Ammon's horn (tissue), 1 donor: ENCODE results near the gene CMC1.
"Not testable (repeated sequence)": the region's sequence is repeated elsewhere in the genome, so short reads cannot be mapped to it uniquely, and the experiment has no call there.

Experiments used
- DNase-seq: peaks from one replicate; pipeline ENCODE4 v3.0.0-alpha.2; 2016; ENCODE audit warnings: low spot score

Gene CMC1

DNA sequence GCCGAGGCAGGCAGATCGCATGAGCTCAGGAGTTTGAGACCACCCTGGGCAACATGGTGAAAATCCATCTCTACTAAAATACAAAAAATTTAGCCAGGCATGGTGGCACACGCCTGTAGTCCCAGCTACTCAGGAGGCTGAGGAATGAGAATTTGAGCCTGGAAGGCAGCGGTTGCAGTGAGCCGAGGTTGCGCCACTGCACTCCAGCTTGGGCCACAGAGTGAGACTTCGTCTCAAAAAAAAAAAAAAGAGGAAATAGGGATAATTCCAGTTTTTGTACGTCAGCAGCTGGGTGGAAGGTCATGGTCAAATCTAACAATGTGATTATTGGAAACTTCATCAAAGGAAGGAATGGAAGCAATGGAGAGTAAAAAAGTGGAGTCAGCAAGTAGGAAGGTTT, 3.1 kb downstream of the CMC1 start:
- DNase-seq = no peak

- DNase-seq = no peak
These were observed 5.9 kb downstream of the CMC1 start for GRCh38 chr3:28247286-28247685.

- no peak for DNase-seq
These were observed 9.6 kb downstream of the CMC1 start for GRCh38 chr3:28250999-28251398.

GRCh38 chr3:28252001-28252431, 10.6 kb downstream of the CMC1 start:
- no peak for DNase-seq

DNA sequence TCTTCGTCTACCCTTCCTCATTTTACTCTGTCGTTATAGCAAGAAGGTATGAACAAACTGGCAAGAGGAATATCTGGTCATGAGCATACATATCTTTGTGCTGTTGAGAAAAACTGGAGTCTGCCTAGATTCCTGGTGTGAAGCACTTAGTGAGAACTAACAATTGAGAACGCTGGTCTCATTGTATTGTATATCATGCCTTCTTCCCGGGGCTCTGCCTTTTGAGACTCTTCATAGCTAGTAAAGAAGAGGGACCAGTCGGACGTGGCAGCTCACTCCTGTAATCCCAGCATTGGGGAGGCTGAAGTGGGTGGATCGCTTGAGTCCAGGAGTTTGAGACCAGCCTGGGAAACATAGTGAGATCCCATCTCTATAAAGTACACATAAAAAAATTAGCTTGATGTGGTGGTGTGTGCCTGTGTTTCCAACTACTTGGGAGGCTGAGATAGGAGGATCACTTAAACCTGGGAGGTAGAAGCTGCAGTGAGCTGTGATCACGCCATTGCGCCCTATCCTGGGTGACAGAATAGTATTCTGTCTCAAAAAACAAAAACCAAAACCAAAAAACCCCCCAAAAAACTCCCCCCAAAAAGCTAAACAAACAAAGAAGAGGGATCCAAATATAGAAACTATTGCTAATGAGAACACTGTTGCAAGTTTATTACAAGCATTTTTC, 11.8 kb downstream of the CMC1 start:
- no peak for DNase-seq

DNA sequence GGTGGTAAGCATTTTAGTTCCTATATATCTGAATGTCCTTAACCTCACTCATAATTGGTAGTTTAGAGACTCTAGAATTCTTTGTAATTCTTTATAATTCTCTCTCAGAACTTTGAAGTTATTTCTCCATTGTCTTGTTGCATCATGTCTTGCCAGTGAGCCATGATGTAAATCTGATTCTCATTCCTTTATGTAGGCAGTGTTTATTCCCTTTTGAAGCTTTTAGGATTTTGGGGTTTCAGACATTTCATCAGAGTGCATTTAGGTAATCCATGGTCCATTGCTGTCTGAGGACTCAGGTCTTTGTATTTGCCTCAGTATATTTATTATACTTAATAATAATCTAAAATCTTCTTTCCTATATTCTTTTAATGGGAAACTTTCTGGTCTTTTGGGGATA, 20.6 kb downstream of the CMC1 start:
- no peak for DNase-seq

- no peak for DNase-seq
These were observed 24.2 kb downstream of the CMC1 start for GRCh38 chr3:28265641-28266040.

- DNase-seq = peak; percentile 8
These were observed 26.8 kb downstream of the CMC1 start for GRCh38 chr3:28267984-28268849.

DNA sequence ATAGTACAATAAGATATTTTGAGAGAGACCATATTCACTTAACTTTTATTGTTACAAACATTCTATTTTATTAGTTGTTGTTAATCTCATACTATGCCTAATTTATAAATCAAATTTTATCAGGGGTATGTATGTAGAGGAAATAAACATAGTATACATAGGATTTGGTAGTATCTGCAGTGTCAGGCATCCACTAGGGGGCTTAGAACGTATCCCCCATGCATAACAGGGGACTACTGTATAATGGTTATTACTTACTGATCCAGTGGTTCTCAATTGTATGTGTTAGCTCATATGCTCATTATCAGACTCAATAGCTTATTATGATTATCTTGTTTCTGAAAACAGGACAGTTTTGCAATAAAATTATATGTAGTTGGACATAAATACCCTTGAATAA, 27.6 kb downstream of the CMC1 start:
- DNase-seq = no peak

DNA sequence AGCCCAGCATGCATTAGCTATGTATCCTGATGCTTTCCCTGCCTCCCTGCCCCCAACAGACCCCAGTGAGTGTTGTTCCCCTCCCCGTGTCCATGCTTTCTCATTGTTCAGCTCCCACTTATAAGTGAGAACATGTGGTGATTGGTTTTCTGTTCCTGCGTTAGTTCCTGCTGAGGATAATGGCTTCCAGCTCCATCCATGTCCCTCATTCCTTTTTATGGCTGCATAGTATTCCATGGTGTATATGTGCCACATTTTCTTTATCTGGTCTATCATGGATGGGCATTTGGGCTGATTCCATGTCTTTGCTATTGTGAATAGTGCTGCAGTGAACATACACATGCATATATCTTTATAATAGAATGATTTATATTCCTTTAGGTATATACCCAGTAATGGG, 28.5 kb downstream of the CMC1 start:
- DNase-seq = not testable (repeated sequence)

- DNase-seq = no peak
These were observed 32.4 kb downstream of the CMC1 start for GRCh38 chr3:28273837-28274236.

DNA sequence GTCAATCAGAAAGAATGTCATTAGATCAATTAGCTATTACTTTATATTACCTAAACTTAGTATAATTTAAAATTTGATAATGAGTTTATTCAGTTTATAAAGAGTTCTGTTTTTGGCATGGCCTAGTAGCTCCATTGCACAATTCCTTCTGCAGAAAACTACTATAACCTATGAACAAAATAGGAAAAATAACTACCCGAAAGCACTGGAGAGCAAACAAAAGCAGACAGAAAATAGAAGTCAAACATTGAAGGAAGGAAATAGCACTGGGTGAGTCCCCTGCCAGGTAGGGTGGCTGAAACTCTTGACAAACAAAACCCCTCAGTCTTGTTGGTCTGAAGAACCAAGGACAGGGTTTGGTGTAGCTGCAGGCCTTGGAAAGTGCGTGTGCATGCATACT, 37.5 kb downstream of the CMC1 start:
- no peak for DNase-seq

GRCh38 chr3:28279770-28280169, 38.4 kb downstream of the CMC1 start:
- no peak for DNase-seq

- no peak for DNase-seq
These were observed 39.4 kb downstream of the CMC1 start for GRCh38 chr3:28280781-28281180.

GRCh38 chr3:28286595-28286994, 45.2 kb downstream of the CMC1 start:
- DNase-seq = peak; percentile 32

GRCh38 chr3:28287046-28287445, 45.6 kb downstream of the CMC1 start:
- DNase-seq = no peak

- no peak for DNase-seq
These were observed 49.5 kb downstream of the CMC1 start for GRCh38 chr3:28290863-28291300.

DNA sequence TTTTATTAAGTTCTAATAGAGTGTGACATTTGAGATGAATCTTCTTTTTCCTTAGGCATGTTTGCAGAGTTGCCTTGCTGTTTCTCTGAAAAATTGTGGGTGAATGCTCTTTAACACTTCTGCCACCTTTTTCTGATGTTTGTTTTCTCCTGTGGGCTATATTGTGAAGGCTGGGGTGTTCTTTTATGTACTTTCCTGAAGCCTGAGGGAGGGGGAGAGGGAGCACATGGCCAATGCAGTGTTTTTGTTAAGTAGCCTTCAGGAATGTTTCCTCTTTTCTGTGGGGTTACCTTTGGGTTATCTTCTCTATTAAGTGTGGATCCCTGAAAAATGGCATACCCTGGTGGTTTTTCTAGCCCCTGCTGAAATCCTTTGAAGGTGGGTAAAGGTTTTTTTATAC, 50.2 kb downstream of the CMC1 start:
- no peak for DNase-seq

DNA sequence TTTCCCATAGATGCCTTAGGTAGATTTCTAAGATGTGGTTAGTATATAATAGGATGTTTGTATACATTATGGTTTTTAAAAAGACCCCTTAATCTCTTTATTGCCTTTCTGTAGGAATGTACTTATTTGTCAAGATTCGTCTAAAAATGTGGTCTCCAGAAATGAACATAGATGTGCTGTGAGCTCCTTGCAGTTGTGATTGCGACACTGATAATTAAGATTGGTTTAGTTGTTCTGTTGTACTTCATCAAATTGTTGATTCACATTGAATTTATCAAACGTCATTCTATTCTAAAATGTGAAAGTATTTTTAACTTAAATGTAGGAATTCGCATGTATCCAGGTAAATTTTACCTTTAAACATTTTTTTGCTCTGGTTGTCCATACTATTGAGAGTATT, 51.2 kb downstream of the CMC1 start:
- DNase-seq = no peak

DNA sequence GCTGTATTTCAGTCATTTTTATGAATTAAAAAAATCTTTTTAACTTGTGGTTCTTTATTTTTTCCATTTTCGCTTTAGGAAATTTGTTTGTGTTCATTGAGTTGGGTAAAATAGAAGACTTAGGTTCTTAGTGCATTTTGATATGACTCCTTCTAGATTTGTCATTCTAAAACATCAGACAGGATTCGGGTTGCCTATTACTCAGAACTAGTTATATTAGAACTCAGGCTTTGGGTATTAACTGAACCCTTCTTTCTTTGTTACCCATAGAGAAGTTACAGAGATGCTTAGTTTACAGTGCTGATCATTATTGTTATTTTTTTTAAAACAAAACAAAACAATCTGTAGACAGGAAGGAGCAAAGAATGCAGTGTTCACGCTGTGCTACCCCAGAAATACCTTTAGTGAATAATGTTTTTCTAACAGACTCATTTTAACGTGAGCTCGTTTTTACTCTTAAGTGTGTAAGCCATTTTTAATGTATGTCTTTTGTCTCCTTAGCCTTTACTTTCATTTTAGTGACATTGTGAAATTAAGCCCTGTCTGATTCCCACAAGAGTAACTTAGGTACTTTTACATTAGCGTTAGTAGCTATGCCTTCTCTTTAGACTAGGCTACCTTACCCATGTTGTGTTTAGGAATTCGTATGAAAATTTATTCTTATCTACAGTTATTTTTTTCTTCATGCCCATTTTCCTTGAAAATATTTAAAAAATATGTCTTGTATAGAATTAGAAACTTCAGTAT, 53.4 kb downstream of the CMC1 start:
- no peak for DNase-seq

DNA sequence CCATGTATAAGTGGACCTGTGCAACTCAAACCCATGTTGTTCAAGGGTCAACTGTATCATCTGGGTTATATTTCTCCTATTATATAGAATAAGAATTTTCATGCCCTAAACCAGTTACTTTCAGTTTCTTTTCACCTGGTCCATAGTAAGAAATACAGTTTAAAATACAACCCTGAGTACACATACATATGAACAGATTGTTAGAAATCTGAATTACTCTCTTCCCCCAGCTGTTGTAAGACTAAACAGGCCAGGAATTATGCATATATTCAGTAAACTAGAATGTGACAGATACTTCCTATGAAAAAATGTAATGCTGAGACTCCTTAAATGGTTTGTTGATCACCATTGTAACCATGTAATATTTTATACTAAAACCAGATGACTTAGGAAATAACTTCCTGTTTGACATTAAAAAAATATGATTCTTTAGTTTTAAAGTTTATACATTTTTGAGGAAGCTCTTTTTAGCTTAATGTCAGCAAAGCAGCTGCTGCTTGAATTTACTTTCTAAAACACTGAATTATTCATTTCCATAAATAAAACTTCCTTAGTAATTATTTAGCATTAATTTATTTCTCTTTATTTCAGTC, 54.6 kb downstream of the CMC1 start:
- no peak for DNase-seq

- no peak for DNase-seq
These were observed 58.3 kb downstream of the CMC1 start for GRCh38 chr3:28299705-28300104.
